ENCODE results near the gene MIS18BP1. TPM values are rescaled to one million over a fixed set of nuclear protein-coding genes. Genes with fewer than 3 reads are reported as not detected.

Gene MIS18BP1
- total and polyA plus RNA-seq, 2 of the 4 experiments (the other 2 are of a cell fraction), result 10.6 to 18.6 TPM

DNA sequence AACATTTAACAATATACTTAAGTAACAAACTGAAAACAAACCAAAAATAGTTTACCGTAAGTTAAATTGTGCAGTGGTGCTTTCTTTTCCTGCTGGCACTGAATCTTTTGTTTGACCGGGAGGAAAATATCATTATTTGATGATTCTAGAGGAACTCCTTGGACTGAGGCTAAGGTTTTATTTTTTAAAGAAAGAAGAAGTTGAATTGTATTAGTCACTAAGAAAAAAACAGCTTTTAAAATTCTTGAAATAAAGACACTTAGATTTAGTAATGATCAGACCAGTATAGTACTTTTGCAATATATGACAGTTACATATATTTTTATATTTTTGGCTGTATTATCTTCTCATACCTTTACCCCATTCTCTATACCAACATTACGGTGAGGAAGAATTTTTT is 10.3 kb downstream of the MIS18BP1 start:
- no peak overlapping the region for H2BK120ac ChIP-seq (ENCODE audit: low read depth, low read length)
- no peak overlapping the region for H4K91ac ChIP-seq (ENCODE audit: insufficient read depth, low read depth, low read length)
- H2BK5ac ChIP-seq (ENCODE audit: low read depth, low read length, poor library complexity, severe bottlenecking), result no peak overlapping the region
- H3K4ac ChIP-seq (ENCODE audit: low read depth, low read length), result no peak overlapping the region
- H3K18ac ChIP-seq (ENCODE audit: low read depth, low read length), result no peak overlapping the region
- no TSS peak for BruUV-seq (replicated peaks)
- dilution Hi-C loops (cut with HindIII; ENCODE audit: low sequenced_read_pairs, unreplicated experiment) (no loop called here), in situ Hi-C loops (cut with MboI; ENCODE audit: low sequenced_read_pairs) (no loop called here), intact Hi-C loops (cut with micrococcal nuclease) (no loop called here)
- ChIA-PET CTCF (interaction anchor here (0.6 kb wide), 1 partner anchor 34 kb away, joined by 3 read pairs; no protein-coding TSS in a partner anchor), POLR2A (ENCODE audit: unreplicated experiment) (no interaction called here)
- H3K27ac ChIP-seq (ENCODE audit: insufficient read depth, low read length), result no peak overlapping the region
- H3K4me1 ChIP-seq (ENCODE audit: control insufficient read depth, insufficient read depth, low read length), result no peaks in the 10 kb centered on the region
- no peaks in the 10 kb centered on the region; the same call in 1 of the 2 replicates for H3K9me1 ChIP-seq (ENCODE audit: insufficient read depth, low read length)
- no peak overlapping the region for H2AFZ ChIP-seq (replicated peaks; ENCODE audit: low read length, poor library complexity)
- DNase-seq (no peak), ATAC-seq (ENCODE audit: low read depth) (no peak)
- WGBS, 2 experiments (ENCODE audit: extremely low coverage in 2 of 2, insufficient read length in 1 of 2), result no CpG with 5 or more reads among the region's 3 CpGs
- no peak overlapping the region; a peak in 1 of 4 replicates for H4K8ac ChIP-seq (ENCODE audit: low read depth in 2 of 2, low read length in 2 of 2)
- no peak overlapping the region for H3K14ac ChIP-seq (replicated peaks; ENCODE audit: low read depth, low read length)
- no peak overlapping the region for H2BK15ac ChIP-seq (ENCODE audit: low read depth, low read length)
- no peaks in the 10 kb centered on the region for H4K20me1 ChIP-seq (ENCODE audit: insufficient read depth, low read length)
- no peak overlapping the region for H3K56ac ChIP-seq (ENCODE audit: extremely low read depth, insufficient read depth, low read length)
- peaks cover 1% of the 10 kb centered on the region; the same call in 1 of the 2 replicates for H3K36me3 ChIP-seq (ENCODE audit: control insufficient read depth, insufficient read depth, low read length)
- TF ChIP-seq MAFK (IDR thresholded peaks at IDR 0.05; ENCODE audit: low read depth, low read length) (no peak), MXI1 (IDR thresholded peaks at IDR 0.05; ENCODE audit: borderline replicate concordance, low read depth, low read length) (no peak), SMC3 (IDR thresholded peaks at IDR 0.05; ENCODE audit: low read depth, low read length) (no peak), RFX5 (IDR thresholded peaks at IDR 0.05; ENCODE audit: low read depth, low read length) (no peak), BHLHE40 (IDR thresholded peaks at IDR 0.05; ENCODE audit: low read depth, low read length) (no peak), RCOR1 (IDR thresholded peaks at IDR 0.05; ENCODE audit: insufficient replicate concordance, low read length) (no peak), POLR2A (IDR thresholded peaks at IDR 0.05; ENCODE audit: low read depth, low read length) (no peak), MAZ (IDR thresholded peaks at IDR 0.05; ENCODE audit: borderline replicate concordance, low read depth, low read length) (no peak), FOS (IDR thresholded peaks at IDR 0.05; ENCODE audit: low read depth, low read length) (no peak), CEBPB (IDR thresholded peaks at IDR 0.05; ENCODE audit: low read depth, low read length) (no peak)
- TF ChIP-seq, protein P1, sequence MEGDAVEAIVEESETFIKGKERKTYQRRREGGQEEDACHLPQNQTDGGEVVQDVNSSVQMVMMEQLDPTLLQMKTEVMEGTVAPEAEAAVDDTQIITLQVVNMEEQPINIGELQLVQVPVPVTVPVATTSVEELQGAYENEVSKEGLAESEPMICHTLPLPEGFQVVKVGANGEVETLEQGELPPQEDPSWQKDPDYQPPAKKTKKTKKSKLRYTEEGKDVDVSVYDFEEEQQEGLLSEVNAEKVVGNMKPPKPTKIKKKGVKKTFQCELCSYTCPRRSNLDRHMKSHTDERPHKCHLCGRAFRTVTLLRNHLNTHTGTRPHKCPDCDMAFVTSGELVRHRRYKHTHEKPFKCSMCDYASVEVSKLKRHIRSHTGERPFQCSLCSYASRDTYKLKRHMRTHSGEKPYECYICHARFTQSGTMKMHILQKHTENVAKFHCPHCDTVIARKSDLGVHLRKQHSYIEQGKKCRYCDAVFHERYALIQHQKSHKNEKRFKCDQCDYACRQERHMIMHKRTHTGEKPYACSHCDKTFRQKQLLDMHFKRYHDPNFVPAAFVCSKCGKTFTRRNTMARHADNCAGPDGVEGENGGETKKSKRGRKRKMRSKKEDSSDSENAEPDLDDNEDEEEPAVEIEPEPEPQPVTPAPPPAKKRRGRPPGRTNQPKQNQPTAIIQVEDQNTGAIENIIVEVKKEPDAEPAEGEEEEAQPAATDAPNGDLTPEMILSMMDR (conservative IDR thresholded peaks at IDR 0.05; ENCODE audit: low read depth, low read length), result no peak
- TF ChIP-seq, protein P2, sequence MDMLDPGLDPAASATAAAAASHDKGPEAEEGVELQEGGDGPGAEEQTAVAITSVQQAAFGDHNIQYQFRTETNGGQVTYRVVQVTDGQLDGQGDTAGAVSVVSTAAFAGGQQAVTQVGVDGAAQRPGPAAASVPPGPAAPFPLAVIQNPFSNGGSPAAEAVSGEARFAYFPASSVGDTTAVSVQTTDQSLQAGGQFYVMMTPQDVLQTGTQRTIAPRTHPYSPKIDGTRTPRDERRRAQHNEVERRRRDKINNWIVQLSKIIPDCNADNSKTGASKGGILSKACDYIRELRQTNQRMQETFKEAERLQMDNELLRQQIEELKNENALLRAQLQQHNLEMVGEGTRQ (IDR thresholded peaks at IDR 0.05; ENCODE audit: low read depth, low read length), result no peak
- TF ChIP-seq, protein P3, sequence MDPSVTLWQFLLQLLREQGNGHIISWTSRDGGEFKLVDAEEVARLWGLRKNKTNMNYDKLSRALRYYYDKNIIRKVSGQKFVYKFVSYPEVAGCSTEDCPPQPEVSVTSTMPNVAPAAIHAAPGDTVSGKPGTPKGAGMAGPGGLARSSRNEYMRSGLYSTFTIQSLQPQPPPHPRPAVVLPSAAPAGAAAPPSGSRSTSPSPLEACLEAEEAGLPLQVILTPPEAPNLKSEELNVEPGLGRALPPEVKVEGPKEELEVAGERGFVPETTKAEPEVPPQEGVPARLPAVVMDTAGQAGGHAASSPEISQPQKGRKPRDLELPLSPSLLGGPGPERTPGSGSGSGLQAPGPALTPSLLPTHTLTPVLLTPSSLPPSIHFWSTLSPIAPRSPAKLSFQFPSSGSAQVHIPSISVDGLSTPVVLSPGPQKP (IDR thresholded peaks at IDR 0.05; ENCODE audit: borderline replicate concordance, low read depth, low read length), result no peak
- no peak overlapping the region for H2BK20ac ChIP-seq (ENCODE audit: low read depth, low read length)
- no peak overlapping the region for H3K4me3 ChIP-seq (ENCODE audit: insufficient read depth, low read depth, low read length)
- no peak overlapping the region for H2AK5ac ChIP-seq (ENCODE audit: low read depth, low read length)
- H3K9ac ChIP-seq (ENCODE audit: low read depth, low read length), result no peak overlapping the region
- H2AK9ac ChIP-seq (replicated peaks; ENCODE audit: low read depth, low read length, poor library complexity), result no peak overlapping the region
- no peak overlapping the region; the same call in 1 of the 2 replicates for H3K4me2 ChIP-seq (ENCODE audit: low read depth, low read length)
- H3K23ac ChIP-seq (ENCODE audit: low read depth, low read length), result no peak overlapping the region
- no peak overlapping the region; the same call in 1 of the 2 replicates for H4K5ac ChIP-seq (ENCODE audit: low read depth, low read length)
- no peaks in the 10 kb centered on the region for H3K9me3 ChIP-seq (ENCODE audit: control insufficient read depth, insufficient read depth, low read length)
- peaks cover 33 to 38% of the 10 kb centered on the region in 2 experiments for H3K79me1 ChIP-seq (ENCODE audit: low read depth in 1 of 2, low read length in 2 of 2)
- no peaks in the 10 kb centered on the region for H3K27me3 ChIP-seq (ENCODE audit: control insufficient read depth, insufficient read depth, low read length)
